SK-N-SH treated with all-trans-retinoic acid at 6 μM for 48 hours (cell line): Measurements from ENCODE around the gene ME3.

ENCODE experiments used
- ATAC-seq: fragments of 200-7000 bp; cut with Tn5 transposase; 3 replicates; pipeline ENCODE4 v1.9.1; 2020; ENCODE audit warnings: mild to moderate bottlenecking, moderate library complexity
- ARNTL ChIP-seq: fragments of 450-650 bp; formaldehyde crosslinking; IDR thresholded peaks from 2 replicates; pipeline ENCODE4 v1.5.0; 2020; ENCODE audit warnings: low read depth, mild to moderate bottlenecking, moderate library complexity, borderline replicate concordance
- BACH2 ChIP-seq: fragments of 250-450 bp; sonication (Bioruptor Pico); IDR thresholded peaks from 2 replicates; pipeline ENCODE4 v1.9.0; 2021; ENCODE audit warnings: mild to moderate bottlenecking, borderline replicate concordance
- CSDC2 ChIP-seq: fragments of 250-450 bp; sonication (Bioruptor Pico); IDR thresholded peaks from 2 replicates; pipeline ENCODE4 v1.5.0; 2020; ENCODE audit warnings: mild to moderate bottlenecking, moderate library complexity
- ESRRG ChIP-seq: fragments of 250-450 bp; sonication (Bioruptor Pico); IDR thresholded peaks from 2 replicates; pipeline ENCODE4 v1.6.1; 2021; ENCODE audit warnings: mild to moderate bottlenecking
- GLIS3 ChIP-seq: fragments of 250-450 bp; sonication (Bioruptor Pico); IDR thresholded peaks from 2 replicates; pipeline ENCODE4 v1.5.0; 2020; ENCODE audit warnings: mild to moderate bottlenecking, moderate library complexity
- OSR1 ChIP-seq: fragments of 250-450 bp; sonication (Bioruptor Pico); IDR thresholded peaks from 2 replicates; pipeline ENCODE4 v1.8.0; 2022; ENCODE audit warnings: moderate library complexity, mild to moderate bottlenecking, inconsistent platforms
- PPARA ChIP-seq: fragments of 250-450 bp; sonication (Bioruptor Pico); IDR thresholded peaks from 2 replicates; pipeline ENCODE4 v1.5.0; 2020; ENCODE audit warnings: mild to moderate bottlenecking, borderline replicate concordance
- SNAI2 ChIP-seq: fragments of 250-450 bp; sonication (Bioruptor Pico); IDR thresholded peaks from 2 replicates; pipeline ENCODE4 v1.5.0; 2020; ENCODE audit warnings: mild to moderate bottlenecking, moderate library complexity
- TCF4 ChIP-seq: fragments of 250-450 bp; sonication (Bioruptor Pico); IDR thresholded peaks from 2 replicates; pipeline ENCODE4 v1.8.0; 2021; ENCODE audit warnings: mild to moderate bottlenecking, moderate library complexity, borderline replicate concordance
- TOX ChIP-seq: fragments of 250-450 bp; sonication (Bioruptor Pico); IDR thresholded peaks from 2 replicates; pipeline ENCODE4 v1.8.0; 2021; ENCODE audit warnings: mild to moderate bottlenecking, moderate library complexity, borderline replicate concordance
- ZC3H10 ChIP-seq: fragments of 250-450 bp; sonication (Bioruptor Pico); IDR thresholded peaks from 2 replicates; pipeline ENCODE4 v1.5.1; 2021; ENCODE audit warnings: mild to moderate bottlenecking, moderate library complexity
- ZFP3 ChIP-seq: fragments of 250-450 bp; sonication (Bioruptor Pico); IDR thresholded peaks from 2 replicates; pipeline ENCODE4 v1.5.0; 2020; ENCODE audit warnings: mild to moderate bottlenecking, moderate library complexity
- ZFP30 ChIP-seq: fragments of 450-650 bp; formaldehyde crosslinking; IDR thresholded peaks from 2 replicates; pipeline ENCODE4 v1.5.0; 2022; ENCODE audit warnings: mild to moderate bottlenecking, moderate library complexity
- ZNF565 ChIP-seq: fragments of 450-650 bp; formaldehyde crosslinking; conservative IDR thresholded peaks from 2 replicates; pipeline ENCODE4 v1.5.0; 2020; ENCODE audit warnings: low read depth, mild to moderate bottlenecking, moderate library complexity
- TF ChIP-seq, protein P1 (sequence below): fragments of 250-450 bp; sonication (Bioruptor Pico); IDR thresholded peaks from 2 replicates; pipeline ENCODE4 v1.5.1; 2020; ENCODE audit warnings: low read depth, mild to moderate bottlenecking, moderate library complexity
- TF ChIP-seq, protein P2 (sequence below): fragments of 250-450 bp; sonication (Bioruptor Pico); IDR thresholded peaks from 2 replicates; pipeline ENCODE4 v1.5.0; 2020; ENCODE audit warnings: mild to moderate bottlenecking, moderate library complexity
- TF ChIP-seq, protein P3 (sequence below): fragments of 250-450 bp; sonication (Bioruptor Pico); IDR thresholded peaks from 2 replicates; pipeline ENCODE4 v1.5.1; 2021; ENCODE audit warnings: mild to moderate bottlenecking, moderate library complexity
- TF ChIP-seq, protein P4 (sequence below): fragments of 250-450 bp; sonication (Bioruptor Pico); IDR thresholded peaks from 2 replicates; pipeline ENCODE4 v1.8.0; 2021; ENCODE audit warnings: low read depth, mild to moderate bottlenecking, moderate library complexity, borderline replicate concordance
- TF ChIP-seq, protein P5 (sequence below): fragments of 250-450 bp; sonication (Bioruptor Pico); IDR thresholded peaks from 2 replicates; pipeline ENCODE4 v1.8.0; 2020; ENCODE audit warnings: mild to moderate bottlenecking, moderate library complexity, borderline replicate concordance

The ME3 gene

DNA sequence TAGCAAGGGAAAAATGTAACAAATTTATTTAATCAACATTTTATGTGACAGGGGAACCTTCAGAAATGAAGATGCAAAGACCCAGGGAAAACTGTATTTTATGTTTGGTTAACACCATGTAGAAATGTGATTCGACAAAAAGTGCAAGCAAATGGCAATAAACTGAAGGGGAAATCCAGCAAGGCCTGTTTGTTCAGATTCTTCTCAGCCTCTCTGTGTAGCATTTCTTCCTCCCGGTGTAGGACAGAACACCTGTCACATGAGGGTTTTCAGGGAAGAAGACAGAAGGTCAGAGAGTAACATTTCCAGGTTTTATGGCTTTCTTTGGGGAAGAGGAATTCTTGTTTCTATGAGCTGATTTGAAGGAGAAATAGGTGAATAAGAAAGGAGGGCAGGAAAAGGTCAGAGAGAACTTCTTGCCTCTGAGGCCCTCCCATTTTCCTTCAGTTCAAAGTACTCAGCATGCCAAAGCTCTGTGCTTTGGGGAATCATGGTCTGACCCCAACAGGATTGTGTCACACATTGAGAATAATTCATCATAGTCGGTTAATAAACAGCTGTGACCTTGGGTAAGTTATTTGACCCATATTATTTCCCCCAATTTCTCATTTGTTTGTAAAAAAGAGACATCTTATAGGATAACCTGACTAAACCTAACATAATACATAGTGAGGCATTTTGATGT is 45.5 kb upstream of the ME3 start:
- no peak for TF ChIP-seq GLIS3 (CRISPR knock-in tag)
- no peak for TF ChIP-seq ARNTL (CRISPR knock-in tag)
- TF ChIP-seq, protein P1, sequence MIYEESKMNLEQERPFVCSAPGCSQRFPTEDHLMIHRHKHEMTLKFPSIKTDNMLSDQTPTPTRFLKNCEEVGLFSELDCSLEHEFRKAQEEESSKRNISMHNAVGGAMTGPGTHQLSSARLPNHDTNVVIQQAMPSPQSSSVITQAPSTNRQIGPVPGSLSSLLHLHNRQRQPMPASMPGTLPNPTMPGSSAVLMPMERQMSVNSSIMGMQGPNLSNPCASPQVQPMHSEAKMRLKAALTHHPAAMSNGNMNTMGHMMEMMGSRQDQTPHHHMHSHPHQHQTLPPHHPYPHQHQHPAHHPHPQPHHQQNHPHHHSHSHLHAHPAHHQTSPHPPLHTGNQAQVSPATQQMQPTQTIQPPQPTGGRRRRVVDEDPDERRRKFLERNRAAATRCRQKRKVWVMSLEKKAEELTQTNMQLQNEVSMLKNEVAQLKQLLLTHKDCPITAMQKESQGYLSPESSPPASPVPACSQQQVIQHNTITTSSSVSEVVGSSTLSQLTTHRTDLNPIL (CRISPR knock-in tag) = no peak
- no peak for TF ChIP-seq ZFP3 (CRISPR knock-in tag)
- TF ChIP-seq, protein P2, sequence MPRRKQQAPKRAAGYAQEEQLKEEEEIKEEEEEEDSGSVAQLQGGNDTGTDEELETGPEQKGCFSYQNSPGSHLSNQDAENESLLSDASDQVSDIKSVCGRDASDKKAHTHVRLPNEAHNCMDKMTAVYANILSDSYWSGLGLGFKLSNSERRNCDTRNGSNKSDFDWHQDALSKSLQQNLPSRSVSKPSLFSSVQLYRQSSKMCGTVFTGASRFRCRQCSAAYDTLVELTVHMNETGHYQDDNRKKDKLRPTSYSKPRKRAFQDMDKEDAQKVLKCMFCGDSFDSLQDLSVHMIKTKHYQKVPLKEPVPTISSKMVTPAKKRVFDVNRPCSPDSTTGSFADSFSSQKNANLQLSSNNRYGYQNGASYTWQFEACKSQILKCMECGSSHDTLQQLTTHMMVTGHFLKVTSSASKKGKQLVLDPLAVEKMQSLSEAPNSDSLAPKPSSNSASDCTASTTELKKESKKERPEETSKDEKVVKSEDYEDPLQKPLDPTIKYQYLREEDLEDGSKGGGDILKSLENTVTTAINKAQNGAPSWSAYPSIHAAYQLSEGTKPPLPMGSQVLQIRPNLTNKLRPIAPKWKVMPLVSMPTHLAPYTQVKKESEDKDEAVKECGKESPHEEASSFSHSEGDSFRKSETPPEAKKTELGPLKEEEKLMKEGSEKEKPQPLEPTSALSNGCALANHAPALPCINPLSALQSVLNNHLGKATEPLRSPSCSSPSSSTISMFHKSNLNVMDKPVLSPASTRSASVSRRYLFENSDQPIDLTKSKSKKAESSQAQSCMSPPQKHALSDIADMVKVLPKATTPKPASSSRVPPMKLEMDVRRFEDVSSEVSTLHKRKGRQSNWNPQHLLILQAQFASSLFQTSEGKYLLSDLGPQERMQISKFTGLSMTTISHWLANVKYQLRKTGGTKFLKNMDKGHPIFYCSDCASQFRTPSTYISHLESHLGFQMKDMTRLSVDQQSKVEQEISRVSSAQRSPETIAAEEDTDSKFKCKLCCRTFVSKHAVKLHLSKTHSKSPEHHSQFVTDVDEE (CRISPR knock-in tag) = no peak
- no peak for TF ChIP-seq ZC3H10 (CRISPR knock-in tag)
- TF ChIP-seq ZFP30 (CRISPR knock-in tag) = no peak
- TF ChIP-seq BACH2 (CRISPR knock-in tag) = no peak
- TF ChIP-seq TOX = no peak
- no peak for TF ChIP-seq OSR1 (CRISPR knock-in tag)
- TF ChIP-seq, protein P3, sequence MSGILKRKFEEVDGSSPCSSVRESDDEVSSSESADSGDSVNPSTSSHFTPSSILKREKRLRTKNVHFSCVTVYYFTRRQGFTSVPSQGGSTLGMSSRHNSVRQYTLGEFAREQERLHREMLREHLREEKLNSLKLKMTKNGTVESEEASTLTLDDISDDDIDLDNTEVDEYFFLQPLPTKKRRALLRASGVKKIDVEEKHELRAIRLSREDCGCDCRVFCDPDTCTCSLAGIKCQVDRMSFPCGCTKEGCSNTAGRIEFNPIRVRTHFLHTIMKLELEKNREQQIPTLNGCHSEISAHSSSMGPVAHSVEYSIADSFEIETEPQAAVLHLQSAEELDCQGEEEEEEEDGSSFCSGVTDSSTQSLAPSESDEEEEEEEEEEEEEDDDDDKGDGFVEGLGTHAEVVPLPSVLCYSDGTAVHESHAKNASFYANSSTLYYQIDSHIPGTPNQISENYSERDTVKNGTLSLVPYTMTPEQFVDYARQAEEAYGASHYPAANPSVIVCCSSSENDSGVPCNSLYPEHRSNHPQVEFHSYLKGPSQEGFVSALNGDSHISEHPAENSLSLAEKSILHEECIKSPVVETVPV (CRISPR knock-in tag) = no peak
- TF ChIP-seq, protein P4, sequence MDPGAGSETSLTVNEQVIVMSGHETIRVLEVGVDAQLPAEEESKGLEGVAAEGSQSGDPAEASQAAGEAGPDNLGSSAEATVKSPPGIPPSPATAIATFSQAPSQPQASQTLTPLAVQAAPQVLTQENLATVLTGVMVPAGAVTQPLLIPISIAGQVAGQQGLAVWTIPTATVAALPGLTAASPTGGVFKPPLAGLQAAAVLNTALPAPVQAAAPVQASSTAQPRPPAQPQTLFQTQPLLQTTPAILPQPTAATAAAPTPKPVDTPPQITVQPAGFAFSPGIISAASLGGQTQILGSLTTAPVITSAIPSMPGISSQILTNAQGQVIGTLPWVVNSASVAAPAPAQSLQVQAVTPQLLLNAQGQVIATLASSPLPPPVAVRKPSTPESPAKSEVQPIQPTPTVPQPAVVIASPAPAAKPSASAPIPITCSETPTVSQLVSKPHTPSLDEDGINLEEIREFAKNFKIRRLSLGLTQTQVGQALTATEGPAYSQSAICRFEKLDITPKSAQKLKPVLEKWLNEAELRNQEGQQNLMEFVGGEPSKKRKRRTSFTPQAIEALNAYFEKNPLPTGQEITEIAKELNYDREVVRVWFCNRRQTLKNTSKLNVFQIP (CRISPR knock-in tag) = no peak
- TF ChIP-seq ESRRG = no peak
- TF ChIP-seq PPARA = no peak
- no peak for TF ChIP-seq SNAI2 (CRISPR knock-in tag)
- TF ChIP-seq TCF4 (CRISPR knock-in tag) = no peak
- no peak for ATAC-seq

DNA sequence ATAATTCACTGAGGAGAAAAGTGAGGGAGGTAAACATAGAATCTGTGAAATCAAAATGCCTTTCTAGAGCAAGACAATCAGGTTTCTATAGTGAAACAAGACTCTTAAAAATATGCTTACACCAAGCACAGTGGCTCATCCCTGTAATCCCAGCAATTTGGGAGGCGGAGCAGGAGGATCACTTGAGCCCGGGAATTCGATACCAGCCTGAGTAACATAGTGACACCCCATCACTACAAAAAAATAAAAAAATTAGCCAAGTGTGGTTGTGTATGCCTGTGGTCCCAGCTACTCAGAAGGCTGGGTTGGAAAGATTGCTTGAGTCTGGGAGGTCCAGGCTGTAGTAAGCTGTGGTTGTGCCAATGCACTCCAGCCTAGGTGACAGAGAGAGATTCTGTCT is 43.2 kb upstream of the ME3 start:
- ATAC-seq = peak; percentile 8; the same call in 1 of the 3 replicates
- TF ChIP-seq ZFP30 (CRISPR knock-in tag) = no peak
- TF ChIP-seq, protein P4 (CRISPR knock-in tag) = no peak
- TF ChIP-seq OSR1 (CRISPR knock-in tag) = no peak
- TF ChIP-seq, protein P1 (CRISPR knock-in tag) = no peak
- no peak for TF ChIP-seq BACH2 (CRISPR knock-in tag)

DNA sequence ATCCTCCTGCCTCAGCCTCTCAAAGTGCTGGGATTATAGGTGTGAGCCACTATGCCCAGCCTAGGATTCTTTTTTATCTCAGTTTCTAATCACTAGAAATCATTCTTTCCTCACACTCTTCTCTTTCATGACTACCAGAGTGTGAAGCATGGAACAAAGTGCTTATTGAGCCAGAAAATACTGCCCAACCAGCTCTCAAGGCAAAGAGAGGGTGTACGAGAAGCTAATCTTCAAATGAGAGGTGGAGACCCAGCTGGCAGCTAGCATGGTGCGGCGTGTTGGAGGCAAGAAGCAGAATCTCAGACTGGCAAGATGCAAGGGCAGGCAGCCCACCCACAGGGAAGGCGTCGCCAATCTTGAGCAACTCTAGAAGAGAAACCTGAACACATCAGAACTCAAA is 41.1 kb upstream of the ME3 start:
- TF ChIP-seq, protein P5, sequence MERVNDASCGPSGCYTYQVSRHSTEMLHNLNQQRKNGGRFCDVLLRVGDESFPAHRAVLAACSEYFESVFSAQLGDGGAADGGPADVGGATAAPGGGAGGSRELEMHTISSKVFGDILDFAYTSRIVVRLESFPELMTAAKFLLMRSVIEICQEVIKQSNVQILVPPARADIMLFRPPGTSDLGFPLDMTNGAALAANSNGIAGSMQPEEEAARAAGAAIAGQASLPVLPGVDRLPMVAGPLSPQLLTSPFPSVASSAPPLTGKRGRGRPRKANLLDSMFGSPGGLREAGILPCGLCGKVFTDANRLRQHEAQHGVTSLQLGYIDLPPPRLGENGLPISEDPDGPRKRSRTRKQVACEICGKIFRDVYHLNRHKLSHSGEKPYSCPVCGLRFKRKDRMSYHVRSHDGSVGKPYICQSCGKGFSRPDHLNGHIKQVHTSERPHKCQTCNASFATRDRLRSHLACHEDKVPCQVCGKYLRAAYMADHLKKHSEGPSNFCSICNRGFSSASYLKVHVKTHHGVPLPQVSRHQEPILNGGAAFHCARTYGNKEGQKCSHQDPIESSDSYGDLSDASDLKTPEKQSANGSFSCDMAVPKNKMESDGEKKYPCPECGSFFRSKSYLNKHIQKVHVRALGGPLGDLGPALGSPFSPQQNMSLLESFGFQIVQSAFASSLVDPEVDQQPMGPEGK (CRISPR knock-in tag) = no peak
- TF ChIP-seq ARNTL (CRISPR knock-in tag) (no peak), BACH2 (CRISPR knock-in tag) (no peak), ZNF565 (CRISPR knock-in tag) (no peak), GLIS3 (CRISPR knock-in tag) (no peak), ESRRG (no peak), SNAI2 (CRISPR knock-in tag) (no peak), ZFP30 (CRISPR knock-in tag) (no peak), ZFP3 (CRISPR knock-in tag) (no peak), CSDC2 (CRISPR knock-in tag) (no peak)
- TF ChIP-seq, protein P3 (CRISPR knock-in tag) = no peak
- TF ChIP-seq, protein P1 (CRISPR knock-in tag) = no peak
- no peak for ATAC-seq
